HepG2 (cell line): ENCODE data around the gene CSHL1. TPM values are rescaled to one million over a fixed set of nuclear protein-coding genes. Genes with fewer than 3 reads are reported as not detected.

Experiments used
- AKAP8 ChIP-seq: sonication (generic); formaldehyde crosslinking; IDR thresholded peaks from 2 replicates; pipeline ENCODE4 v1.5.1; 2020; ENCODE audit warnings: mild to moderate bottlenecking, missing genetic modification reagents
- BHLHE40 ChIP-seq: IDR thresholded peaks from 2 replicates; pipeline ENCODE4 v1.6.1; 2011; ENCODE audit warnings: low read length, improper control_type of control experiment
- CREBL2 ChIP-seq: sonication (generic); formaldehyde crosslinking; IDR thresholded peaks from 2 replicates; pipeline ENCODE4 v1.8.1; 2023; ENCODE audit warnings: missing genetic modification reagents, mild to moderate bottlenecking, borderline replicate concordance
- HNF1A ChIP-seq, 2 experiments: sonication (generic) in 1 of 2; formaldehyde crosslinking in 1 of 2; IDR thresholded peaks; 2 replicates each; pipeline versions ENCODE4 v1.4.0 to v1.6.1; 2016 to 2020; ENCODE audit warnings: borderline replicate concordance in 1 of 2, low read depth in 1 of 2, mild to moderate bottlenecking in 1 of 2, missing genetic modification reagents in 1 of 2
- MAF1 ChIP-seq: sonication (generic); formaldehyde crosslinking; IDR thresholded peaks from 2 replicates; pipeline ENCODE4 v1.5.0; 2020; ENCODE audit warnings: missing genetic modification reagents, borderline replicate concordance
- PAXIP1 ChIP-seq: sonication (generic); formaldehyde crosslinking; conservative IDR thresholded peaks from 2 replicates; pipeline ENCODE4 v1.4.0; 2020; ENCODE audit warnings: mild to moderate bottlenecking, missing genetic modification reagents, moderate library complexity
- PITX1 ChIP-seq: sonication (generic); formaldehyde crosslinking; IDR thresholded peaks from 2 replicates; pipeline ENCODE4 v1.5.1; 2020; ENCODE audit warnings: mild to moderate bottlenecking, missing genetic modification reagents
- RBM22 ChIP-seq: fragments of 200-400 bp; formaldehyde crosslinking; optimal IDR thresholded peaks from 2 replicates; pipeline ENCODE3; 2017; ENCODE audit warnings: mild to moderate bottlenecking, low read length, moderate library complexity
- SMAD3 ChIP-seq: sonication (generic); formaldehyde crosslinking; IDR thresholded peaks from 2 replicates; pipeline ENCODE4 v1.4.0; 2020; ENCODE audit warnings: missing genetic modification reagents
- SPEN ChIP-seq: sonication (generic); formaldehyde crosslinking; IDR thresholded peaks from 2 replicates; pipeline ENCODE4 v1.5.1; 2020; ENCODE audit warnings: low read depth, mild to moderate bottlenecking, missing genetic modification reagents
- THAP9 ChIP-seq: sonication (generic); formaldehyde crosslinking; IDR thresholded peaks from 2 replicates; pipeline ENCODE4; 2020; ENCODE audit warnings: missing genetic modification reagents, mild to moderate bottlenecking, borderline replicate concordance
- ZNF276 ChIP-seq: sonication (generic); formaldehyde crosslinking; IDR thresholded peaks from 2 replicates; pipeline ENCODE4 v1.4.0; 2020; ENCODE audit warnings: mild to moderate bottlenecking, low read depth, missing genetic modification reagents
- ZNF772 ChIP-seq: sonication (generic); formaldehyde crosslinking; IDR thresholded peaks from 2 replicates; pipeline ENCODE4 v1.5.0; 2020; ENCODE audit warnings: mild to moderate bottlenecking, missing genetic modification reagents
- polyA plus RNA-seq, 8 experiments: library from polyadenylated mRNA; depleted of rRNA in 3 of 8; stranded (reverse) in 7 of 8; unstranded in 1 of 8; fragments of >200 nt; fragmentation: Illumina TruSeq in 4 of 8; extraction: Trizol in 4 of 8; gene quantifications; 2 replicates each; pipeline versions ENCODE4 v1.2.1 to v1.2.3, GENCODE V29; 2011 to 2016; ENCODE audit warnings: low read depth in 4 of 8, missing spikeins in 1 of 8, mixed read lengths in 1 of 8; ENCODE audit not compliant: insufficient read depth in 1 of 8
- total RNA-seq, 5 experiments: library from RNA; depleted of rRNA; stranded (reverse); fragments of >200 nt; fragmentation: Illumina TruSeq; extraction: Trizol; gene quantifications; 2 replicates each; pipeline ENCODE4 v1.2.3, GENCODE V29; 2016; ENCODE audit warnings: low read depth in 1 of 5

The CSHL1 gene
- total and polyA plus RNA-seq, 2 of the 13 experiments (the other 11 are each of a cell fraction or from before 2014, with no cell fraction given), result not detected

GRCh38 chr17:63946440-63947363 lies 35.6 kb upstream of the CSHL1 start (continued):
- TF ChIP-seq HNF1A (IDR thresholded peaks at IDR 0.05; ENCODE audit: low read depth) (no peak), HNF1A (CRISPR knock-in tag; IDR thresholded peaks at IDR 0.05; ENCODE audit: borderline replicate concordance) (0 out of 2 replicates have a peak, but pooled peaks have one; percentile 37), BHLHE40 (no peak), MAF1 (no peak), AKAP8 (CRISPR knock-in tag) (0 out of 2 replicates have a peak, but pooled peaks have one; percentile 60), PAXIP1 (CRISPR knock-in tag) (peak; percentile 68), SMAD3 (CRISPR knock-in tag) (no peak), ZNF276 (CRISPR knock-in tag) (0 out of 2 replicates have a peak, but pooled peaks have one; percentile 54), PITX1 (CRISPR knock-in tag) (peak; percentile 62; the same call in 1 of the 2 replicates), ZNF772 (CRISPR knock-in tag) (peak; percentile 43; the same call in 1 of the 2 replicates), RBM22 (no peak), CREBL2 (CRISPR knock-in tag) (no peak), SPEN (CRISPR knock-in tag) (peak; percentile 67), THAP9 (peak; percentile 8; the same call in 1 of the 2 replicates)
